Calu3 (cell line): ENCODE measurements around the gene GBX2. TPM values are rescaled to one million over a fixed set of nuclear protein-coding genes. Genes with fewer than 3 reads are reported as not detected.

Experiments used
- BruUV-seq: library from RNA; stranded (reverse); fragments of 400-500 nt; replicated peaks from 2 replicates; lab custom pipeline; 2021; lab: Mats Ljungman, UMichigan
- CTCF ChIA-PET: fragments of 300-600 bp; sonication (Branson Sonifier 250); formaldehyde crosslinking; loops from one replicate; lab custom pipeline; 2022; ENCODE audit warnings: antibody characterized with exemption; lab: Charles Lee
- DNase-seq: peaks from one replicate; pipeline ENCODE4 v3.0.0; 2022
- H3K27ac Mint-ChIP-seq: one replicate; pipeline ENCODE4 v1.8.0; 2022; ENCODE audit warnings: mixed read lengths; ENCODE audit not compliant: unreplicated experiment
- H3K27me3 Mint-ChIP-seq: one replicate; pipeline ENCODE4 v1.8.0; 2022; ENCODE audit warnings: mixed read lengths; ENCODE audit not compliant: unreplicated experiment
- H3K36me3 Mint-ChIP-seq: one replicate; pipeline ENCODE4 v1.8.0; 2022; ENCODE audit warnings: mild to moderate bottlenecking, moderate library complexity, mixed read lengths; ENCODE audit not compliant: insufficient read depth, unreplicated experiment
- H3K4me1 Mint-ChIP-seq: one replicate; pipeline ENCODE4 v1.8.0; 2022; ENCODE audit warnings: mild to moderate bottlenecking, low read depth, mixed read lengths; ENCODE audit not compliant: unreplicated experiment
- H3K4me3 Mint-ChIP-seq: one replicate; pipeline ENCODE4 v1.8.0; 2022; ENCODE audit warnings: mild to moderate bottlenecking, low read depth, moderate library complexity, mixed read lengths; ENCODE audit not compliant: unreplicated experiment
- H3K9me3 Mint-ChIP-seq: one replicate; pipeline ENCODE4 v1.8.0; 2022; ENCODE audit warnings: low read depth, mixed read lengths; ENCODE audit not compliant: unreplicated experiment
- CTCF ChIP-seq: fragments of 200-600 bp; IDR thresholded peaks from one replicate; pipeline ENCODE4 v1.8.0; 2022; ENCODE audit warnings: antibody characterized with exemption; ENCODE audit not compliant: unreplicated experiment
- intact Hi-C: fragments of 100-400 bp; cut with micrococcal nuclease; formaldehyde crosslinking; loops from one replicate; pipeline ENCODE4 v1.10.0; 2022; ENCODE audit not compliant: unreplicated experiment
- total RNA-seq: library from RNA; stranded (reverse); gene quantifications from 2 replicates; pipeline ENCODE4 v1.2.3, GENCODE V29; 2022

The GBX2 gene
- total RNA-seq, 1 experiment from 2014 or later: 2.4 TPM

GRCh38 chr2:236209996-236210395 lies 41.8 kb upstream of the GBX2 start:
- no peaks in the 10 kb centered on the region for H3K27me3 Mint-ChIP-seq
- intact Hi-C loops: no loop called here
- H3K36me3 Mint-ChIP-seq: peaks cover 2% of the 10 kb centered on the region
- BruUV-seq: no TSS peak
- H3K9me3 Mint-ChIP-seq: peaks cover 3% of the 10 kb centered on the region
- no peak for TF ChIP-seq CTCF
- CTCF ChIA-PET: interaction anchor here (0.7 to 1.5 kb wide), 2 partner anchors 10 to 431 kb away, joined by 3 to 8 read pairs; no protein-coding TSS in a partner anchor
- peaks cover 12% of the 10 kb centered on the region for H3K4me1 Mint-ChIP-seq
- no peak for DNase-seq
- peak overlapping the region; percentile 14 for H3K27ac Mint-ChIP-seq
- H3K4me3 Mint-ChIP-seq: no peak overlapping the region

GRCh38 chr2:236209535-236209934 lies 41.3 kb upstream of the GBX2 start:
- TF ChIP-seq CTCF: no peak
- H3K9me3 Mint-ChIP-seq: peaks cover 3% of the 10 kb centered on the region
- intact Hi-C loops: no loop called here
- H3K4me3 Mint-ChIP-seq: no peak overlapping the region
- BruUV-seq: no TSS peak
- peak overlapping the region; percentile 14 for H3K27ac Mint-ChIP-seq
- no peaks in the 10 kb centered on the region for H3K27me3 Mint-ChIP-seq
- CTCF ChIA-PET: interaction anchor here (0.7 to 1.5 kb wide), 2 partner anchors 9 to 430 kb away, joined by 3 to 8 read pairs; no protein-coding TSS in a partner anchor
- DNase-seq: no peak
- peaks cover 10% of the 10 kb centered on the region for H3K4me1 Mint-ChIP-seq
- no peaks in the 10 kb centered on the region for H3K36me3 Mint-ChIP-seq

- no peak overlapping the region for H3K27ac Mint-ChIP-seq
- CTCF ChIA-PET: interaction anchor here (0.6 to 1.5 kb wide), 4 partner anchors 8 to 528 kb away, joined by 3 to 8 read pairs (median 6); no protein-coding TSS in a partner anchor
- no peak for DNase-seq
- H3K36me3 Mint-ChIP-seq: no peaks in the 10 kb centered on the region
- H3K27me3 Mint-ChIP-seq: no peaks in the 10 kb centered on the region
- BruUV-seq: no TSS peak
- H3K4me3 Mint-ChIP-seq: no peak overlapping the region
- intact Hi-C loops: no loop called here
- peaks cover 10% of the 10 kb centered on the region for H3K4me1 Mint-ChIP-seq
- TF ChIP-seq CTCF: no peak
- peaks cover 3% of the 10 kb centered on the region for H3K9me3 Mint-ChIP-seq
Observed at GRCh38 chr2:236208019-236208926, 40.1 kb upstream of the GBX2 start.

- no peaks in the 10 kb centered on the region for H3K27me3 Mint-ChIP-seq
- H3K27ac Mint-ChIP-seq: no peak overlapping the region
- peaks cover 3% of the 10 kb centered on the region for H3K9me3 Mint-ChIP-seq
- peaks cover 10% of the 10 kb centered on the region for H3K4me1 Mint-ChIP-seq
- no peak overlapping the region for H3K4me3 Mint-ChIP-seq
- BruUV-seq: no TSS peak
- H3K36me3 Mint-ChIP-seq: no peaks in the 10 kb centered on the region
- intact Hi-C loops: no loop called here
- CTCF ChIA-PET: interaction anchor here (0.7 kb wide), 2 partner anchors 9 to 1672 kb away, joined by 3 to 5 read pairs; no protein-coding TSS in a partner anchor
- DNase-seq: no peak
- TF ChIP-seq CTCF: no peak
Observed at GRCh38 chr2:236207472-236207871, 39.3 kb upstream of the GBX2 start.
